GM18870 (cell line): ENCODE measurements around the gene KLHL21.
"Not testable (repeated sequence)": the region's sequence is repeated elsewhere in the genome, so short reads cannot be mapped to it uniquely, and the experiment has no call there.

Source experiments
- ATAC-seq: cut with Tn5 transposase; IDR thresholded peaks from one replicate; pipeline ENCODE4 v1.9.1; 2021; ENCODE audit warnings: moderate library complexity; ENCODE audit not compliant: unreplicated experiment

Gene KLHL21

DNA sequence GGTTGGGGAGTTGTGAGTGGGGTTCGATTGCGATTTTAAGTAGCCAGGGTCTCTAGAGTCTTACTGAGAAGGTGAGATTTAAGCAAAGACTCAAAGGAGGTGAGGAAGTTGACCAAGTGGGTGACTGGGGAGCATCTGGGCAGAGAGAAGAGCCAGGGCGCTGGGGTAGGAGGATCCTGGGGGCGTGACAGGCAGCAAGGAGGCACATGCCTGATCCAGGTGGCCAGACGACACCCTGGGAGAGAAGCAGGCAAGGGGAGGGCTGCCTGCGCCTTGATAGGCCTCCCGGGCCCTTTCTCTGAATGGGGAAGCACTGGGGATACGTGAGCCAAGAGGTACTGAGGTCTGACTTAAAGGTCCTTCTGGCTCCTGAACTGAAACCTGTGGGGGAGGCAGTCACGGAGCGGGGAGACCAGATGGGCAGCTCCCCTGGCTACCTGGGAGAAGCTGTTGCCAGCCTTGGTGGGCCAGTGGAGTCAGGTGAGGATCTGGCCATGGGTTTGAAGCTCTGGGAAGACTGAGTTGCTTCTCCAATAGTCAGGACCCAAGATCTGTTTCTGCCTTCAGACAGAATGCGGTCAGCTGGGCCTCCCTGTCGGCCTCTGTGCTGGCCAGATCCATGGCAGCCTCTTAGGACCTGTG, 17.5 kb downstream of the KLHL21 start:
- no peak for ATAC-seq

DNA sequence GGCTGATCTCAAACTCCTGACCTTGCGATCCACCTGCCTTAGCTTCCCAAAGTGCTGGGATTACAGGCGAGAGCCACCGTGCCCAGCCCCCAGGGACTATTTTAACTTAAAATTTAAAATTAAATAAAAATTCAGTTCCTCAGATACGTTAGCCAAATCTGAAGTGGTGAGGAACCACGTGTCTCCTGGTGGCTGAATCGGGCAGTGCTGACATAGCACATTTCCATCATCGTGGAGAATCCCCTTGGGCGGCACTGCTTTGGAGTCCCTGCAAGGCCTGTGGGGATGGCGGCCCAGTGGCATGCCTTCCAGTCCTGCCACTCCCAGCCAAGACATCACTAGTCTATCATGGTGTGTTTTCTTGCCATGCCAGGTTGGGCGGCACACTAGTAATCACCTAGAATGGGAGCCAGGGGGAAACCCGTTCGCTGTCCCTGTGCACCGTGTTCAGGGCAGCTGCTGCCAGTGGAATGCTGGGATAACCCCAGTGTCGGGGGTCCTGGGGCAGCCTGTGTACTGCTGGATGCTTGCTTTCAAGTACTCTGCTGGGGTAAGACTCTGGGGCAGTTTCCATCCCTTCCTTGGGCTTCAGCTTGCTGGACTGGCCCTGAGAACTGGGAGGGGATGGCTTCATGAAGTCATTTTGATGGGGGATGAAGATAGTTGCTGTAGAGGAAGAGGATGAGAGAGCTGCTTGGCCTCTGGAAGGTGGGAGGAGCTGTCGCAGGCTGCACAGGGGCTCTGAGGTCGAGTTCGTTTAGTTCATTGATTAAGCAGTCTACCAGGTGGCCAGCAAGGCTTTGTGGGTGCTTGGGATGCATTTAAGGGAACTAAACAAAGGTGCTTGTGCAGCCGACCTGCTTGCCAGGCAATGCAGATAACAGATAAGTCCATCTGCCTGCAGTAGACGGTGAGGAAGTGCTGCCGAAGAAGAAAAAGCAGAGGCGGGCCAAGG, 18.3 kb downstream of the KLHL21 start:
- ATAC-seq = no peak

- ATAC-seq = no peak
These were observed 20.3 kb downstream of the KLHL21 start for GRCh38 chr1:6582370-6582769.

DNA sequence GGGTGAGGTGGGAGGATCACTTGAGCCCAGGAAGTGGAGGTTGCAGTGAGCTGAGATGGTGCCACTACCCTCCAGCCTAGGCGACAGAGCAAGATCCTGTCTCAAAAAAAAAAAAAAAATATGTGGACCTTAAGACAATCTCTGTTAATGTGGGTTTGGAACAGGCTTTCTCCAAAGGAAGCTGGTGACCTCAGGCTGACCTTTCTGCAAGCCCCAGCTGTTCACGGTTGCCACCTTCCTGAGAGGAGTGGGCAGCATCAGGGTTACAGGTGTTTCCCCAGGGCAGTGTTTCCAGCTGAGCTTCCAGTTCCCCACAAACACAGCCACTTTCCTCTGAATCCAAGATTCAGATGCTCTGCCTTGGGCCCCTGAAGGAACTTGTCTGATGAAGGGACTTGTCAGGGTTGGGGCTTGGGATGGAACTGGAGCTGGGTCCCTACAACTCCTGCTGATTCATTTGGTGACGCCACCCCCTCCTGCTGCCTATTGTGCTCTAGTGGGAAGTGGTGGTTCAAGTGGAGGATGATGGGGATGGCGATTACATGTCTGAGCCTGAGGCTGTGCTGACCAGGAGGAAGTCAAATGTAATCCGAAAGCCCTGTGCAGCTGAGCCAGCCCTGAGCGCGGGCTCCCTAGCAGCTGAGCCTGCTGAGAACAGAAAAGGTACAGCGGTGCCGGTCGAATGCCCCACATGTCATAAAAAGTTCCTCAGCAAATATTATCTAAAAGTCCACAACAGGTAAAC, 20.9 kb downstream of the KLHL21 start:
- ATAC-seq = no peak

- ATAC-seq = no peak
These were observed 21.9 kb downstream of the KLHL21 start for GRCh38 chr1:6580593-6581409.

GRCh38 chr1:6580119-6580592, 22.5 kb downstream of the KLHL21 start:
- ATAC-seq = no peak

DNA sequence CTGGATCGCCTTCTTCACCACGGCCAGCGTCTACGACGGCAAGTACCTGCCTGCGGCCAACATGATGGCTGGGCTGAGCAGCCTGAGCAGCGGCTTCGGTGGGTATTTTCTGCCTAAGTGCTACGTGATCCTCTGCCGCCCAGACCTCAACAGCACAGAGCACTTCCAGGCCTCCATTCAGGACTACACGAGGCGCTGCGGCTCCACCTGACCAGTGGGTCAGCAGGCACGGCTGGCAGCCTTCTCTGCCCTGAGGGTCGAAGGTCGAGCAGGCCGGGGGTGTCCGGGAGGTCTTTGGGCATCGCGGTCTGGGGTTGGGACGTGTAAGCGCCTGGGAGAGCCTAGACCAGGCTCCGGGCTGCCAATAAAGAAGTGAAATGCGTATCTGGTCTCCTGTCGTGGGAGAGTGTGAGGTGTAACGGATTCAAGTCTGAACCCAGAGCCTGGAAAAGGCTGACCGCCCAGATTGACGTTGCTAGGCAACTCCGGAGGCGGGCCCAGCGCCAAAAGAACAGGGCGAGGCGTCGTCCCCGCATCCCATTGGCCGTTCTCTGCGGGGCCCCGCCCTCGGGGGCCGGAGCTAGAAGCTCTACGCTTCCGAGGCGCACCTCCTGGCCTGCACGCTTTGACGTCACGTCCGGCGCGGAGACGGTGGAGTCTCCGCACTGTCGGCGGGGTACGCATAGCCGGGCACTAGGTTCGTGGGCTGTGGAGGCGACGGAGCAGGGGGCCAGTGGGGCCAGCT, 23.1 kb downstream of the KLHL21 start, which contains the start of gene ZBTB48:
Gene ZBTB48, plus strand, starts transcription at position 621 of the 745 bp plus-strand sequence. CDS start 616 bp downstream, outside the sequence.
- ATAC-seq = peak; percentile 77

GRCh38 chr1:6578624-6579373, 23.9 kb downstream of the KLHL21 start:
- no peak for ATAC-seq

GRCh38 chr1:6577831-6578525, 24.7 kb downstream of the KLHL21 start:
- ATAC-seq = no peak

GRCh38 chr1:6574818-6575217, 27.9 kb downstream of the KLHL21 start:
- ATAC-seq = no peak

- ATAC-seq = no peak
These were observed 28.5 kb downstream of the KLHL21 start for GRCh38 chr1:6574025-6574620.

DNA sequence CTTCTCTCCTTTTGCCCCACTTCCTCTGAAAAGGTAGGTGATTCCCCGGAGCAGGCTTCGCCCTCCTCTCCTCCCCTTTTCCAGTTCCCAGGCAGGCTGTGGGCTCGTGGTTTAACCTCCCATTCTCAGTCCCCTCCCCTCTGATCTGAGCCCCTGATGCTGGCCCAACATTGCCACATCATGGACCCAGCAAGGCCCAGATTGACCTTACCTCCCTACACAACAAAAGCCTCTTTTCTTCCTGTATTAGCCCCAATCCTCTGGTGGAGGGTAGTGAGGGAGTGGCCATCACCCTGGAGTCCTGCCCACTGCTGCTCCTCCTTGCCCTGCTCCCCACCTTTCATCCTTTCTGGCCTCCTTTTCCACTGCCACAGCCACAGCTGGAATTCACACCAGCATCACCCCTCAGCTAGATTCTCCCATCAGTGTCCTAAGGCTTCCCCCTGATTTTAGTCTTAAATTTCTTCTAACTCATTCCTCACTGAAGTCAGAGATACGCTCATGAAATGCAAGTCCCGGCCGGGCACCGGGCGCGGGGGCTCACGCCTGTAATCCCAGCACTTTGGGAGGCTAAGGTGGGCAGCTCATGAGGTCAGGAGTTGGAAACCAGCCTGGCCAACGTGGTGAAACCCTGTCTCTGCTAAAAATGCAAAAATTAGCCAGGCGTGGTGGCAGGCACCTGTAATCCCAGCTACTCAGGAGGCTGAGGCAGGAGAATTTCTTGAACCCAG, 29.9 kb downstream of the KLHL21 start:
- no peak for ATAC-seq

GRCh38 chr1:6570987-6571386, 31.7 kb downstream of the KLHL21 start:
- ATAC-seq = no peak

DNA sequence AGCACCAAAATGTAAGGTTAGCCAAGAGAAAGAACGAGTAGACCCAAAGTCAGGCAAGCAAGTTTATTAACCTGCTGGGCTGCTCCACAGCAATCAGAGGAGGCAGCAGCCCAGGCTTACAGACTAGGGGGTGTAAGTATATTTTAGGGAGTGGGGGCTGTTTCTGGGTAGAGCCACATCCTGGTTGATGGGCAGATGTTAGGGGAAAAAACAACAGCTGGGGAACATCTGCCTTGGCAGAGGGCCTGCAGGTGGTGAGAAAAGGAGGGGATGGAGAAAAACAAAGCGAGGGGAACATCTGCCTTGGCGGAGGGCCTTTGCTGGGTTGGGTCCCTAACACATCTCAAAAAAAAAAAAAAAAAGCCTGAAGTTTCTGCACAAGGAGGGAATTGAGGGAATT, 32.6 kb downstream of the KLHL21 start:
- no peak for ATAC-seq

GRCh38 chr1:6569033-6569432, 33.6 kb downstream of the KLHL21 start:
- no peak for ATAC-seq

DNA sequence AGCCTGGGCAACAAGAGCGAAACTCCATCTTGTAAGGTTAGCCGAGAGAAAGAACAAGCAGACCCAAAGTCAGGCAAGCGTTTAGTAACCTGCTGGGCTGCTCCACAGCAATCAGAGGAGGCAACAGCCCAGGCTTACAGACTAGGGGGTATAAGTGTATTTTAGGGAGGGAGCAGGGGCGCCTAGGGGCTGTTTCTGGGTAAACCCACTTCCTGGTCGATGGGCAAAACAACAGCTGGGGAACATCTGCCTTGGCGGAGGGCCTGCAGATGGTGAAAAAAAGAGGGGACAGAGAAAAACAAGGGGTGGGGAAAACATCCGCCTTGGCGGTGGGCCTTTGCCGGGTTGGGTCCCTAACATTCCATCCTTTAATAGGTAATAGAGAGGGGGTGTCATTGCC, 42.4 kb downstream of the KLHL21 start:
- ATAC-seq = no peak

DNA sequence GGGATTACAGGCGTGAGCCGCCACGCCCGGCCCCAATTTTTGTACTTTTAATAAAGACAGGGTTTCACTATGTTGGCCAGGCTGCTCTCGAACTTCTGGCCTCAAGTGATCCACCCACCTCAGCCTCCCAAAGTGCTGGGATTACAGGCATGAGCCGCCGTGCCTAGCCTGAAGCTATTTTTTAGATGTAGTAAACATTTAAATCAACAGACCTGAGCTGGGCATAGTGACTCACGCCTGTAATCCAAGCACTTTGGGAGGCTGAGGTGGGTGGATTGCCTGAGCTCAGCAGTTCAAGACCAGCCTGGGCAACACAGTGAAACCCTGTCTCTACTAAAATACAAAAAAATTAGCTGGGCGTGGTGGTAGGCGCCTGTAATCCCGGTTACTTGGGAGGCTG, 43.5 kb downstream of the KLHL21 start:
- ATAC-seq = not testable (repeated sequence)
